PC-9 (cell line): ENCODE results near the gene SVOP.

Source experiments
- CTCF ChIP-seq: fragments of 200-600 bp; sonication (generic); conservative IDR thresholded peaks from 2 replicates; pipeline ENCODE4 v1.6.1; 2017; ENCODE audit warnings: mixed run types, antibody characterized with exemption, mild to moderate bottlenecking, moderate library complexity
- EZH2 ChIP-seq: fragments of 200-600 bp; sonication (generic); IDR thresholded peaks from 2 replicates; pipeline ENCODE4 v1.8.0; 2017; ENCODE audit warnings: antibody characterized with exemption, low read depth

GRCh38 chr12:108896336-108896735 lies 124.5 kb downstream of the SVOP start:
- no peak for TF ChIP-seq EZH2
- no peak for TF ChIP-seq CTCF
